ENCODE results near the gene BRIX1.

The BRIX1 gene

DNA sequence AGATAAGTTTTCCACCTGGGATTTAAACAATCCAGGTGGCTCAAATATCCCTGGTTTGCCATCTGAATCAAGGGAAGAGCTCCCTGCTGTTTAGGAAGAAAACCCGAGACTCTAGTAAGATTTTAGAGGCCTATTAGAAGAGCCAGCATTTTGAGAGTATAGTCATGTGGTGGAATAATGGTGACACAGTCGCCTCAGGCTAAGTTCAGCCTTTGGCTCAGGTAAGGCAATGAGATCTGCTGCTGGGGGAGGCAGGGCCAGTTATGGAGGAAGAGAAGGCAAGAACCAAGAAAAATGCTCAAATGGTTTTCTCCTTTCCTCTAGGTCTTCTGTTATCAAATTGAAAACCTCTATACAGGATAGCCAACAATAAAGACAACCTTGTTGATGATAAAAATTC lies 16.4 kb upstream of the BRIX1 start:
- H3F3A ChIP-seq (ENCODE audit: insufficient read depth), result 0 out of 2 replicates have a peak, but pooled peaks cover 10% of the 10 kb centered on the region
- no peak overlapping the region for H3K9ac ChIP-seq (ENCODE audit: low read length)
- no peaks in the 10 kb centered on the region for H4K20me1 ChIP-seq (ENCODE audit: low read depth, low read length)
- no peak overlapping the region for H3K4me3 ChIP-seq (ENCODE audit: insufficient read depth, low read length, poor library complexity, severe bottlenecking)
- TF ChIP-seq EZH2phosphoT487 (conservative IDR thresholded peaks at IDR 0.05; ENCODE audit: low read length), result no peak
- no peak for TF ChIP-seq CTCF (IDR thresholded peaks at IDR 0.05; ENCODE audit: insufficient read depth, low read length, poor library complexity, severe bottlenecking)
- no peaks in the 10 kb centered on the region for H3K9me3 ChIP-seq (ENCODE audit: insufficient read depth, low read length)
- H3K36me3 ChIP-seq (ENCODE audit: low read length), result peaks cover 4% of the 10 kb centered on the region; the same call in 1 of the 2 replicates
- H3K27ac ChIP-seq (ENCODE audit: low read depth, low read length), result no peak overlapping the region
- no peaks in the 10 kb centered on the region for H3K9me2 ChIP-seq (replicated peaks; ENCODE audit: insufficient read depth, low read length)
- no peak overlapping the region for H2AFZ ChIP-seq (ENCODE audit: low read depth, low read length, severe bottlenecking)
- H3K79me2 ChIP-seq (ENCODE audit: insufficient read depth, low read length), result no peaks in the 10 kb centered on the region
- H3K27me3 ChIP-seq (ENCODE audit: low read length), result no peaks in the 10 kb centered on the region
- no peak overlapping the region for H3K4me2 ChIP-seq (ENCODE audit: low read depth, low read length, poor library complexity, severe bottlenecking)

DNA sequence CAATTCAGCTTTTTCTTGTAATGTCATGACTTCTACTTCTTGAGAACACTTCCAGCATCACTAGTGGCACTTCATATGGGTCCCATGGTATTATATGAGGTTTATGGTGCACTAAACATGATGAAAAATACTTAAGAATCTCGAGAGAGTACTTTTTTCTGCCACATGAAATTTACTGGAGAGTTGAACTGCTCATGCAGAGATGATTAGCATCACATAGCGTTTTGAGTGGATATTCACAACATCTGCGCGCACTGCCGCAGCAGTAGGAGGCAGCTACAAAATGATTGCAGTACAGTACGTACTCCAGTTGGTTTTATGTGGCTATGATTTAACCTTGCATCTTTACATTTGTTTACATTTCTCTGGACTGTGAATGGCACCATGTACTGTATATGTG lies 14.9 kb upstream of the BRIX1 start:
- no peak overlapping the region for H2AFZ ChIP-seq (ENCODE audit: low read depth, low read length, severe bottlenecking)
- TF ChIP-seq EZH2phosphoT487 (conservative IDR thresholded peaks at IDR 0.05; ENCODE audit: low read length) (no peak), CTCF (IDR thresholded peaks at IDR 0.05; ENCODE audit: insufficient read depth, low read length, poor library complexity, severe bottlenecking) (no peak)
- no peak overlapping the region for H3K9ac ChIP-seq (ENCODE audit: low read length)
- no peak overlapping the region for H3K4me2 ChIP-seq (ENCODE audit: low read depth, low read length, poor library complexity, severe bottlenecking)
- 0 out of 2 replicates have a peak, but pooled peaks cover 10% of the 10 kb centered on the region for H3F3A ChIP-seq (ENCODE audit: insufficient read depth)
- H3K36me3 ChIP-seq (ENCODE audit: low read length), result peaks cover 4% of the 10 kb centered on the region; the same call in 1 of the 2 replicates
- no peak overlapping the region for H3K4me3 ChIP-seq (ENCODE audit: insufficient read depth, low read length, poor library complexity, severe bottlenecking)
- H3K9me2 ChIP-seq (replicated peaks; ENCODE audit: insufficient read depth, low read length), result no peaks in the 10 kb centered on the region
- no peaks in the 10 kb centered on the region for H4K20me1 ChIP-seq (ENCODE audit: low read depth, low read length)
- H3K27ac ChIP-seq (ENCODE audit: low read depth, low read length), result no peak overlapping the region
- H3K9me3 ChIP-seq (ENCODE audit: insufficient read depth, low read length), result no peaks in the 10 kb centered on the region
- H3K27me3 ChIP-seq (ENCODE audit: low read length), result no peaks in the 10 kb centered on the region
- no peaks in the 10 kb centered on the region for H3K79me2 ChIP-seq (ENCODE audit: insufficient read depth, low read length)

DNA sequence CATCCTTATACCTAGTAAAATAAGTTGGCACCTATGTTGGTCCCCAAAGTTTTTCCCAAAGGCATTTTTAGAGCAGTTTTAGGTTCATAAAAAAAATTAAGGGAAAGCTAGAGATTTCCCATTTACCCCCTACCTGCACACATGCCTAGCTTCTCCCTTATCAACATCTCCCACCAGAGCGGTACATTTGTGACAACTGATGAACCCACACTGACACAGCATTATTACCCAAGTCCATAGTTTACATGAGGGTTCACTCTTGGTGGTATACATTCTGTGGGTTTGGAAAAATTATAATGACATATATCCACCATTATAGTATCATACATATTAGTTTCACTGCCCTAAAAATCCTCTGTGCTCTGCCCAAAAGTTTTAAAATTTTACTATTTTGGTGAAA lies 12.3 kb upstream of the BRIX1 start:
- H3F3A ChIP-seq (ENCODE audit: insufficient read depth), result 0 out of 2 replicates have a peak, but pooled peaks cover 10% of the 10 kb centered on the region
- H3K9ac ChIP-seq (ENCODE audit: low read length), result no peak overlapping the region
- peaks cover 8% of the 10 kb centered on the region; the same call in 1 of the 2 replicates for H3K36me3 ChIP-seq (ENCODE audit: low read length)

More for the DNA sequence above, 12.3 kb upstream of the BRIX1 start:
- Histone ChIP-seq H3K27ac (ENCODE audit: low read depth, low read length) (no peak overlapping the region), H3K4me3 (ENCODE audit: insufficient read depth, low read length, poor library complexity, severe bottlenecking) (no peak overlapping the region), H4K20me1 (ENCODE audit: low read depth, low read length) (no peaks in the 10 kb centered on the region), H3K4me2 (ENCODE audit: low read depth, low read length, poor library complexity, severe bottlenecking) (no peak overlapping the region), H3K79me2 (ENCODE audit: insufficient read depth, low read length) (no peaks in the 10 kb centered on the region), H2AFZ (ENCODE audit: low read depth, low read length, severe bottlenecking) (no peak overlapping the region), H3K9me3 (ENCODE audit: insufficient read depth, low read length) (no peaks in the 10 kb centered on the region), H3K27me3 (ENCODE audit: low read length) (no peaks in the 10 kb centered on the region), H3K9me2 (replicated peaks; ENCODE audit: insufficient read depth, low read length) (no peaks in the 10 kb centered on the region)
- TF ChIP-seq CTCF (IDR thresholded peaks at IDR 0.05; ENCODE audit: insufficient read depth, low read length, poor library complexity, severe bottlenecking), result no peak
- TF ChIP-seq EZH2phosphoT487 (conservative IDR thresholded peaks at IDR 0.05; ENCODE audit: low read length), result no peak

Data from SU-DHL-6 (cell line).